Activated naive CD8-positive, alpha-beta T cell treated with anti-CD3 and anti-CD28 coated beads for 36 hours (primary cell): Measurements from ENCODE around the gene NCSTN. TPM values are rescaled to one million over a fixed set of nuclear protein-coding genes. Genes with fewer than 3 reads are reported as not detected.
"Not testable (repeated sequence)": the region's sequence is repeated elsewhere in the genome, so short reads cannot be mapped to it uniquely, and the experiment has no call there.

Experiments
- DNase-seq: peaks from one replicate; pipeline ENCODE4 v3.0.0; 2021
- H3K27ac Mint-ChIP-seq: one replicate; pipeline ENCODE4 v1.8.0; 2022; ENCODE audit warnings: mild to moderate bottlenecking, moderate library complexity, mixed read lengths
- H3K27me3 Mint-ChIP-seq: one replicate; pipeline ENCODE4 v1.8.0; 2022; ENCODE audit warnings: mild to moderate bottlenecking, mixed read lengths
- H3K36me3 Mint-ChIP-seq: one replicate; pipeline ENCODE4 v1.8.0; 2021; ENCODE audit warnings: mild to moderate bottlenecking, mixed read lengths
- H3K4me1 Mint-ChIP-seq: one replicate; pipeline ENCODE4 v1.8.0; 2021; ENCODE audit warnings: mixed read lengths
- H3K4me3 Mint-ChIP-seq: one replicate; pipeline ENCODE4 v1.8.0; 2022; ENCODE audit warnings: mild to moderate bottlenecking, moderate library complexity, mixed read lengths
- H3K9me3 Mint-ChIP-seq: one replicate; pipeline ENCODE4 v1.8.0; 2022; ENCODE audit warnings: mixed read lengths
- total RNA-seq, 2 experiments: library from RNA; stranded (reverse); gene quantifications; one replicate each; pipeline ENCODE4 v1.2.3, GENCODE V29; 2021

The NCSTN gene
- total RNA-seq, 2 experiments from 2014 or later = 49.5 to 53.5 TPM

DNA sequence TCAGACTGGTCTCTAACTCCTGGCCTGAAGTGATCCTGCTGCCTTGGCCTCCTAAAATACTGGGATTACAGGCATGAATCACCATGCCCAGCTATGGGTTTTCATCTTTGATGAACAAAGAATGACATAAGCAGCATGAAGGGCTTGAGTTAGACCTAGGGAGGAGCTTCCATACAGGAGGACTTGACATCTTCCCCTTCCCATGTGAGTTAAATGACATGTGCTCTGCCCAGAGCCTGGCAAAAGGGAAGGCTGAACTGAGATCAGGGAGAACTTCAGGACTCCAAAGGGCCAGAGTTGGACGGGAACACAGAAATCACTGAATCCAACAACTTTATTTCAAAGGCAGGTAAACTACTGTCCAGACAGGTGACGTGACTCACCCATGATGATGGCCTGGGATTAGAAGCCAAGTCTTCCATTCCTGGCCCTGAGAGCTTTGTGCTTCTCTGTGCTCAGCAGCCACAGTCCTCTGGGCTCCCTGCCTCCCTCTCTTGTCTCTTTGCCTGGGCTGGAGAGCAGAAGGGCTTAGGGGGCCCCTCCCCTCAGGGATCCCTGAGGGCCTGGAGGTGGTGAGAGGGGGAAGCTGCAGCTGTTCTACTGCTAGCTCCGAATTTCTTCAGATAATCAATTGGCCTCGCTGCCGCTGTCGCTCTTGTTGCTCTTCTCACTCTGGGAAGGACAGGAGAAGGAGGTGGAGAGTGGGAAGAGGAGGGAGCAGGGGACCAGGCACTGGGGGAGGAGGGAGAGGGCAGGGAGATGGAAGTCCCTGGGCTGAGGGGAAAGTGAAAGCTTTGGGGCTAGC is 31.3 kb downstream of the NCSTN start:
- Mint-ChIP-seq H3K4me1 (peaks cover 8% of the 10 kb centered on the region), H3K27me3 (no peaks in the 10 kb centered on the region), H3K9me3 (no peaks in the 10 kb centered on the region), H3K27ac (no peak overlapping the region), H3K36me3 (no peaks in the 10 kb centered on the region), H3K4me3 (no peak overlapping the region)
- DNase-seq = no peak

DNA sequence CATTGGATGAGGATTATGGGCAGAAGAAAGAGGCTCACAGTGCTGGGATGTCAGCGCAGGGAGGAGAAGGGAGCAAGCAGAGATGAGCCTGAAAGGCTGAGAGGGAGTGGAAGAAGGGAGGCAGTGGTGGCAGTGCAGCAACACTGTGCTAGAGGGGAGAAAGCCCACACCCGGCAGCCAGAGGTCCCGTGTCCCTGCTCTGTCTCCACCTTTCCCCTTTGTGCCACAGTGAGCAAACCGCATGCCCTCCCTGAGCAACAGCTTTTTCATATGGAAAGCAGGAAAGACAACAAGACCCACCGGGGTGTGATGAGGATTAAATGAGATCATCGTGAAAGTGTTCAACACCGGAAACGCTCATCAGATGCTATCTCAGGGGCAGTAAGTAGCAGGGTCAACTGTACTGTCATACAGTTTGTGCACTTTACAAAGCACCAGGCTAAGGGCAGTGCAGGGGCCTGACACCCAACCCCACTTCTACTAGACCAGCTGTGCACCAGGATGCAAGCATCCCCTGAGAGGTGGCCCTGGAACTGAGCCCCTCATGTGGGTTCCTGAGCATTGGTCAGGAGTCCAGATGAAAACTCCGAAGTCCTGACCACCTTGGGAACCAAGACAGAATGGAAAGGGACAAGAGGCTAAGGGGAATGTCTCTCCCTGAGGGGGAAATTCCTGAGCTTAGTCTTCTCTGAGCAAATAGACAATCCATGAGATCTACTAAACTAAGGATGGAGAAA is 32.8 kb downstream of the NCSTN start:
- no peak for DNase-seq
- H3K27me3 Mint-ChIP-seq = no peaks in the 10 kb centered on the region
- no peaks in the 10 kb centered on the region for H3K36me3 Mint-ChIP-seq
- H3K4me3 Mint-ChIP-seq = no peak overlapping the region
- peaks cover 8% of the 10 kb centered on the region for H3K4me1 Mint-ChIP-seq
- H3K9me3 Mint-ChIP-seq = no peaks in the 10 kb centered on the region
- H3K27ac Mint-ChIP-seq = no peak overlapping the region

DNA sequence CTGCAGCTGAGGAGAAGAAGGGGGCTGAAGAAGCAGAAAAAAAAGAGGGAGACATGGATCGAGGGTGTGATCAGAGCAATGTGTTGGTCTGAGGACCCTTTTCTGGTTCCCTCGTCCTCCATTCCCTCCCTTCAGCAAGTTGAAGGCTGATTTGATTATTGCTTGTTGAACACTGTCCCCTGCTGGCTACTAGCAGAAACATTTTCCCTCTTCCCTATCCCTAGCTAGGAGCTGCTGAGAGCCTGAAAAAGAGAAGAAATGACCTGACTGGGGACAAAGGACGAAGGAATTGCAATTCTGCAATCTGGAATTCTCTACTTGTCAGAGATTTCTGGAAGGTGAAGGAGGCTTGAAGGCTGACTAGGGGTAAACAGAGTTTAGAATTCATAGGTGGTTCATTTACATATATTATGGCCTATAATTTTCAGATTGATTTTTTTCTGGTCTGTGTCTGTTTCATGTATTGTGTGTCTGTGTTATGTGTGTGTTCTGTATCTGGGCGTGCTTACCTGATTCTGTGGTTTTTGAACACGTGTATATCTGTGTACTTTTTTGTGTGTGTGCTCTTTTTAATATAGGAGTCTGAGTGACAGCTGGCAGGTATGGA is 33.4 kb downstream of the NCSTN start:
- peak; percentile 13 for DNase-seq
- Mint-ChIP-seq H3K36me3 (no peaks in the 10 kb centered on the region), H3K27me3 (no peaks in the 10 kb centered on the region), H3K9me3 (no peaks in the 10 kb centered on the region), H3K27ac (no peak overlapping the region), H3K4me3 (no peak overlapping the region), H3K4me1 (peaks cover 8% of the 10 kb centered on the region)

DNA sequence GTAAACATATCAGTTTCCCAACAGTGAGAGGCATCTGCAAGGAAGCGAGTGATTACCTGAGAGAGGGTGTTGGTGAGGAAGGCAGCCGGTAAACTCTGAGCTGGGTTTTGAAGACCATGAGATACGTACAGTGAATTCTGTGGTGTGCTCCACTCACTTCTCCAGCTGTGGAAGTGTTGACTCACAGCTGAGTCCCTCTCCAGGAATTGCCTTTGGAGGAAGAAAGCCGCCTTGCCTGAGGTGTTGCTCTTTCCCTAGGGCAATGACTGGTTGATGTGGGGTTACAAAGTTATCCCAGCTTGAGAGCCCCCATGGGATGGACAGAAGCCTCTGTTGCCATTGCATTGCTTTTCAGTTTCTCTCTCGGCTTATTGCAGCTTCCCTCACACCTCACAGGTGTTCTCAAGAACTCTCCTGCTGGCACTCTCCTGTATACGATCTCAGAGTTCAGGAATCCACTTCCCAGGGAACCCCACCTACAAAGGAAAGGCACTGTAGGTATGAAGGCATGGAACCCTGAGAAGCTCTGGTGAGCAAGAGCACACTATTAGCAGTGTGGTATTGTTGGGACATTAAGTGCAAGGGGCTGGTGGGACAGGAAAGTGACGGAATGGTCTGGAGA is 34.5 kb downstream of the NCSTN start:
- H3K9me3 Mint-ChIP-seq = no peaks in the 10 kb centered on the region
- H3K4me1 Mint-ChIP-seq = peaks cover 8% of the 10 kb centered on the region
- H3K4me3 Mint-ChIP-seq = no peak overlapping the region
- DNase-seq = no peak
- H3K36me3 Mint-ChIP-seq = no peaks in the 10 kb centered on the region
- no peaks in the 10 kb centered on the region for H3K27me3 Mint-ChIP-seq
- H3K27ac Mint-ChIP-seq = no peak overlapping the region

DNA sequence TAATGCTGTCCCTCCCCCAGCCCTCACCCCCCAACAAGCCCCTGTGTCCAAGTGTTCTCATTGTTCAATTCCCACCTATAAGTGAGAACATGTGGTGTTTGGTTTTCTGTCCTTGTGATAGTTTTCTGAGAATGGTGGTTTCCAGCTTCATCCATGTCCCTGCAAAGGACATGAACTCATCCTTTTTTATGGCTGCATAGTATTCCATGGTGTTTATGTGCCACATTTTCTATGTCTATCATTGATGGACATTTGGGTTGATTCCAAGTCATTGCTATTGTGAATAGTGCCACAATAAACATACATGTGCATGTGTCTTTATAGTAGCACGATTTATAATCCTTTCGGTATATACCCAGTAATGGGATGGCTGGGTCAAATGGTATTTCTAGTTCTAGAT is 41.6 kb downstream of the NCSTN start:
- not testable (repeated sequence) for H3K4me3 Mint-ChIP-seq, H3K4me1 Mint-ChIP-seq, H3K27me3 Mint-ChIP-seq, H3K36me3 Mint-ChIP-seq, H3K27ac Mint-ChIP-seq, DNase-seq, H3K9me3 Mint-ChIP-seq

DNA sequence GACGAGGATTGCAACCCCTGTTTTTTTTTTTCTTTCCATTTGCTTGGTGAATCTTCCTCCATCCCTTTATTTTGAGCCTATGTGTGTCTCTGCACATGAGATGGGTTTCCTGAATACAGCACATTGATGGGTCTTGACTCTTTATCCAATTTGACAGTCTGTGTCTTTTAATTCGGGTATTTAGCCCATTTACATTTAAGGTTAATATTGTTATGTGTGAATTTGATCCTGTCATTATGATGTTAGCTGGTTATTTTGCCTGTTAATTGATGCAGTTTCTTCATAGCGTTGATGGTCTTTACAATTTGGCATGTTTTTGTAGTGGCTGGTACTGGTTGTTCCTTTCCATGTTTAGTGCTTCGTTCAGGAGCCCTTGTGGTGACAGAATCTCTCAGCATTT is 45.2 kb downstream of the NCSTN start:
- DNase-seq, H3K4me1 Mint-ChIP-seq, H3K9me3 Mint-ChIP-seq, H3K27me3 Mint-ChIP-seq, H3K27ac Mint-ChIP-seq, H3K4me3 Mint-ChIP-seq, H3K36me3 Mint-ChIP-seq: not testable (repeated sequence)

DNA sequence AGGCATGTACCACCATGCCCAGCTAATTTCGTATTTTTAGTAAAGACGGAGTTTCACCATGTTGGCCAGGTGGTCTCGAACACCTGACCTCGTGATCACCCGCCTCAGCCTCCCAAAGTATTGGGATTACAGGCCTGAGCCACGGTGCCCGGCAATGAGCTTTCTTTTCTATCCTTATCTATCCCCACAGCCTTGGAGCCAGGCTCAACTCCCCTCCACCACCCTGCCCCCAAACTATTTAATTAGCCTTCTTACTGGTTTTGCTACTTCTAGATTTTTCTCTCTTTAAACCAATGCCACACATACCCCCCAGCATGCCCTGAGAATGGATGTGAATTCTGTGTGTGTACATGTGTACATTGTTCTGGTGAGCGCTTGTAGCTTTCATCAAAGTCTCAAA is 51.5 kb downstream of the NCSTN start:
- no peak overlapping the region for H3K27ac Mint-ChIP-seq
- no peak overlapping the region for H3K4me3 Mint-ChIP-seq
- DNase-seq = no peak
- H3K4me1 Mint-ChIP-seq = no peaks in the 10 kb centered on the region
- no peaks in the 10 kb centered on the region for H3K36me3 Mint-ChIP-seq
- no peaks in the 10 kb centered on the region for H3K27me3 Mint-ChIP-seq
- H3K9me3 Mint-ChIP-seq = no peaks in the 10 kb centered on the region

DNA sequence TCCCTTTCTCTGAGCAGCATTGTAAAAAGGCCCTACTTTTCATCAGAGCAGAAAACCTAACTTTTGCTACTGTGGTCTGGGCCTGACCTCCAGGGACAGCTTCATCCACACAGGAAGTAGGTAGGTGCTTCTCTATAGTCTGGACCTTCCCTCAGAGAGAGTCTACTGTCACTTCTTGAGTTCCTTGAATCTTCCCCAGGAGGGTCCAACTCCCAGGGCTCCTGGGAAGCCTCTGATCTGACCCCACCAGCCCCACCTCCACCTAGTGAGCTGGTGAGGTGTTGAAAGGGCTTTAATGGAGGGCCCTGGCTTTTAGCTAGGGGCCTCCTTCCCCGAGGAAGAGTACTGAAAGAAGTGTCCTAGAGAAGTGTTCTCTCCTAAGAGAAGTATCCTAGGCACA is 54.5 kb downstream of the NCSTN start:
- no peak for DNase-seq
- no peak overlapping the region for H3K4me3 Mint-ChIP-seq
- peaks cover 2% of the 10 kb centered on the region for H3K4me1 Mint-ChIP-seq
- no peak overlapping the region for H3K27ac Mint-ChIP-seq
- H3K36me3 Mint-ChIP-seq = no peaks in the 10 kb centered on the region
- peaks cover 15% of the 10 kb centered on the region for H3K27me3 Mint-ChIP-seq
- no peaks in the 10 kb centered on the region for H3K9me3 Mint-ChIP-seq

DNA sequence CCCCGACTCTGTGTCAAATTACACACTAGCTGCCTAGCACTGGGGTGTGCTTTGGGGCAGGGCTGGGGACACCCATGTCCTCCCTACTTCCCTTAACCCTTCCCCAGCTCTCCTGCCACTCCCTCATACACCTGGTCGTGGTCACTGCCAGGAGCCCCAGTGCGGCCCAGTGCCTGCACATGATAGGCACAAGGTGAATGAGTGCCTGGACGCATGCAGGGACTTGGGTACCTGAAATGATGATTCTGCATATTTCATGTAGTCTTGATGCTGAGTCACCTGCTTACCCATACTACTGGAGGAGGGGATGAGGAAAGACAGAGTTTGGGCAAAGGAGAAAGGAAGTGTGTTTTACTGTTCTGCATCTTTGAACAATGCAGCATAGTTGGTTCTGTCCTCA is 55.6 kb downstream of the NCSTN start:
- H3K9me3 Mint-ChIP-seq = no peaks in the 10 kb centered on the region
- DNase-seq = no peak
- peaks cover 2% of the 10 kb centered on the region for H3K4me1 Mint-ChIP-seq
- peaks cover 15% of the 10 kb centered on the region for H3K27me3 Mint-ChIP-seq
- H3K4me3 Mint-ChIP-seq = no peak overlapping the region
- H3K36me3 Mint-ChIP-seq = no peaks in the 10 kb centered on the region
- no peak overlapping the region for H3K27ac Mint-ChIP-seq

DNA sequence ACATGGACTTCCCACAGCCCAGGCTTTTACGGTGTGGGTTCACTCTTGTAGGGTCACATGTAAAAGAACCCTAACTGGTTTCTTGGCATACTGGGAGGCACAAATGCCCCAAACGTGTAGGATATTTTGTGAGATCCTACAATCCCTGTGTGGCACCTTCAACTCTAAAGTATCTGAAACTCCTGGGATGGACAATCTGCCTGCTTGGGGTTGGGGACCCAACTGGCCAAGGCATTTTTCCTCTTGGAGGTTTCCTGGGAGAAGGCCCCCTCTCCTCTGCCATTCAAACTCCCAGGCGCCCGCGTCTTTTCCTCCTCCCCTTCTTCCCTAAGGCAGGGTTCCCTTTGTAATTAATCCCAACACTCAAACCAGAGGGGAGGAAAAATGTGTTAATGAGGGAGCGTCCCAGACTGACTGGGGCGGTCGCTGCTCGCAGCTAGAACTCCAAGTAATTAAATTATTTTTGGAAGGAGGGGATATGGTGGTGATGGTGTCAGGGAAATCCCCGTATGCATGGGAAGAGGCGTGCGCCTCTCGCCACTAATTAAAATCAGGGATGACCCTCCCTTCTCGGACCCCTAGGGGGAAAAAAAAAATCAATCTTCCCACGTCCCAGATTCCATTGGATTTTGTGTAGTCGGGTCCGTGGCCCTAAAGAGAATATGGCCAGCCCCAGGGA is 56.5 kb downstream of the NCSTN start:
- Mint-ChIP-seq H3K4me1 (peaks cover 2% of the 10 kb centered on the region), H3K9me3 (no peaks in the 10 kb centered on the region), H3K27ac (no peak overlapping the region), H3K27me3 (peaks cover 15% of the 10 kb centered on the region), H3K36me3 (no peaks in the 10 kb centered on the region), H3K4me3 (peak overlapping the region; percentile 14)
- no peak for DNase-seq

DNA sequence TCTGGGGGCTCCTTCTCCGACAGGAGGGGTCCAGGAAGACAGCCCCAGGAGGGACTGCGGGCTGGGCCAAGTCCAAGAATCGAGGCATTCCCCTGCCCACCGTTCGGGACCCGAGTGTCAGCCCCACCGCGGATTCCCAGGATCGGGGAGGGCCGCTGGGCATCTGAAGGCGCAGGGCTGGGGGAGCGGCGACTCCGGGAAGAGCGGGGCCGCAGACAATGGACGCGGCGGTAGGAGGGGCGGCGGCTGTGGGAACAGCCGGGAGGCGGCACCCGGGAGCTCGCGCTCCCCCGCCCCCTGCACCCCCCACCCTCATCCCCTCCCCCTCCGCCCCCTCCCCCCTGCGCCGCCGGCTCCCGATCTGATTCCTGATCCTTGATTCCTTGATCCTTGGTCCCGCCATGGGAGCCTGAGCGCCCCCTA is 57.1 kb downstream of the NCSTN start, which contains the start of gene VANGL2:
Gene VANGL2 (plus strand): TSS at position 342 of the 423 bp plus-strand sequence. CDS start 15,274 bp downstream, outside the sequence.
- peak within 1 kb of the TSS; percentile 53 for H3K4me3 Mint-ChIP-seq
- H3K4me1 Mint-ChIP-seq = peaks cover 2% of the 10 kb centered on the region
- peaks cover 15% of the 10 kb centered on the region for H3K27me3 Mint-ChIP-seq
- no peaks in the 10 kb centered on the region for H3K9me3 Mint-ChIP-seq
- H3K27ac Mint-ChIP-seq = no peak within 1 kb of the TSS
- peak; percentile 68 for DNase-seq
- no peaks in the 10 kb centered on the region for H3K36me3 Mint-ChIP-seq

DNA sequence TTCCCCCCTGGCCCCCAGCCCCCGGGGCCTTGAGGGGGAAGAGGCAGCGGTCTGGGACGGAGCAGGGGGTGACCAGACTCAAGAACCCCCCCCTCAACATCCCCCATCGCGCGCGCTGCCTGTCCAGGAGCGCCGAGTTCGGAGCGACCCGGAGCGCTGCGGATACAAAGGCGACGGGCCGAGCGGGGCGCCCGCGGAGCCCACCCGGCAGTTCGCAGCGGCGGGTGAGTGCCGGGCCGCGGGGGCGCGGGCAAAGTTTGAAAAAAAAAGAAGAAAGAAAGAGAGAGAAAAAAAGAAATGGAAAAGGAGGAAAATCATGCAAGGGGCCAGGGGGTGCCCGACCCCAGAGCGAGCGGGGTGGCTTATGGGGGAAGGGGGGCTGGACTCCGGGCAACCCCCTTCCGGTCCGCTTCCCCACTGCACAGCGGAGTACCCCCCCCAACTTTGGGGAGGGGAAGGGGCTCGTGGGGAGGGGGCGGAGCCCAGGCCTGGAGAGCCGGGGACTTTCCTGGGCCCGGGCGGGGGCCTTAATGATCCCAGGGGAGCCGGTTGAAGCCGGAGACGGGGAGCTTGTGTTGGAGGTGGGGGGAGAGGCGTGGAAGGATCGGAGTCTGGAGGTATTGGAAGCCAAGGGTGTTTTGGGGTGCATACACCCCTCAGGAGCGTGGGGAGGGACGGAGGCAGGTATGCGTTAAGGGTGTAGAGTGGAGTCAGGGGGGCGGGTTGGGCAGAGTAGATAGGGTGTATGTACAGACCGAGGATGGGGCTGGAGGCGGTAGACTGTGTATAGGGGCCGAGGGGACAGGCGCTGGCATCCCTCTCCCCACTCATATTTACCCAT is 57.7 kb downstream of the NCSTN start:
- Mint-ChIP-seq H3K36me3 (no peaks in the 10 kb centered on the region), H3K9me3 (no peaks in the 10 kb centered on the region), H3K4me1 (peaks cover 2% of the 10 kb centered on the region), H3K4me3 (peak overlapping the region; percentile 53), H3K27ac (no peak overlapping the region), H3K27me3 (peaks cover 15% of the 10 kb centered on the region)
- DNase-seq = peak; percentile 14

DNA sequence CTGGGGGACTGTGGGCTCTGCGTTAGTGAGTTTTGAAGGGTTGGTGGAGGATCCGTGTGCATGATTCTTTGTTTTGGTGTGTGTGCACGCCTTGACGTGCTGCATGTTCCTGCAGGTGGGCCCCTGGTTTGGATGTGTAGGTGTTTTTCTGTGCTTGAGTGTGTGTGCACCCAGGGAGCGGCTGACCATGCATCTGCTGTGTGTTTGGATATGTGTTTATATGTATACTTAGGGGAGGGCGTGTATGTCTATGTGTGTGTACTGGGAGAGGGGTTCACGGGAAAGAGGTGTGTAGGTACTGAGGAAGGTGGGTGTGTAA is 58.3 kb downstream of the NCSTN start:
- Mint-ChIP-seq H3K4me3 (peak overlapping the region; percentile 53), H3K27me3 (peaks cover 15% of the 10 kb centered on the region), H3K9me3 (no peaks in the 10 kb centered on the region), H3K27ac (no peak overlapping the region), H3K36me3 (no peaks in the 10 kb centered on the region), H3K4me1 (peaks cover 2% of the 10 kb centered on the region)
- DNase-seq = no peak
